Subcutaneous adipose tissue (tissue), 4 donors: ENCODE measurements around the gene CFAP77. TPM values are rescaled to one million over a fixed set of nuclear protein-coding genes. Genes with fewer than 3 reads are reported as not detected.

ENCODE experiments used
- CTCF ChIP-seq: fragments of 450-650 bp; IDR thresholded peaks from one replicate; pipeline ENCODE4 v1.5.1; 2016; ENCODE audit warnings: low read depth, mild to moderate bottlenecking, control low read depth, antibody characterized with exemption, moderate library complexity
- total RNA-seq, 4 donors: library from RNA; depleted of rRNA; stranded (reverse); fragments of >200 nt; gene quantifications; one replicate each; pipeline ENCODE4 v1.1.0, GENCODE V29; 2016

The CFAP77 gene
- not detected for total RNA-seq

DNA sequence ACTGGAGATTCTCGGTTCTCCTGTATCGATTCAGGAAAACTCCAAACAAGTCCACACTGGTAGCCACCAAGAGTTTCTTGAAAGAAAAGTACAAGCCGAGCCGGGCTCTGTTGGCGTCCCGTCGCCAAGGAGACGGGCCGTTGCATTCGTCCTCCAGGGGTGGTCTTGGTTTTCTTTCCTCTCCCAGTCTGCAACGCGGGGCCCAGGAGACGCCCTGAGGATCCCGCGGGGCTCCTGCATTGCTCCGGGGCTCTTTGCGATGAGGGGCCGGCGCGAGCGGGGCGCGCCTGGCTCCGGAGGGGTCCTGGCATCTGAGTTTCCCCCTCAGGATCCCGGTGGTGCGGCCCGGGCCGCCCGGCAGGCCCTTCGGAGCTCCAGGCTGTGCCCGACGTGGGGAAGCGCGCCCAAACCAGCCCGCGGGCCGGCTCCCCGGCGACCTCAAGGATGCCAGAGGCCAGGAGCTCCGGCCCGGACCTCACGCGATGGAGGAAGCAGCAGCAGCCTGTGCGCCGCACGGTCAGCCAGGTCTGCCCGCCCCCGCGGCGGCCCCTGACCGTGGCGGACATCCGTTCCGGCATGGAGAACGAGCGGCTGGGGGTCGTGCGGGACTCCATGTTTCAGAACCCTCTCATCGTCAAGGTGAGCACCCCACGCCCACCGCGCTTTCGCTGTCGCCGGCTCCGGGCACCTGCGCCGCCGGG, at the start of gene CFAP77:
Gene CFAP77 (plus strand): TSS at position 384 of the 701 bp plus-strand sequence. CDS start 61 bp downstream, at position 445.
- TF ChIP-seq CTCF, result no peak

GRCh38 chr9:132364068-132364467, 45.9 kb upstream of the CFAP77 start:
- TF ChIP-seq CTCF, result no peak

DNA sequence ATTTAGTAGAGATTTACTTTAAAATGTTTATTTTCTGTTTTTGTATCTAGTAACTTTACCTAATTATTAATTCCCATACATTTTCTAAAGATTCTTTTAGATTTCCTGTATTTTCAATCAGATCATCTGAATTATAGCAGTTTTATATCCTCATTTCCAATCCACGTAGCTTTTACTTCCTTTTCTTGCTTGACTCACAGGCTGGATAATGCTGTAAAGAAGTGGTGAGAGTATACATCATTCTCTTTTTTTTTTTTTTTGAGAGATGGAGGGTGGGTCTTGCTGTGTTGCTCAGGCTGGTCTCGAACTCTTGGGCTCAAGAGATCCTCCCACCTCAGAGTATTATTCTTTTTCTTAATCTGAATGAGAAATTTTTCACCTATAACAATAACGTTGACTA, 44.0 kb upstream of the CFAP77 start:
- no peak for TF ChIP-seq CTCF

DNA sequence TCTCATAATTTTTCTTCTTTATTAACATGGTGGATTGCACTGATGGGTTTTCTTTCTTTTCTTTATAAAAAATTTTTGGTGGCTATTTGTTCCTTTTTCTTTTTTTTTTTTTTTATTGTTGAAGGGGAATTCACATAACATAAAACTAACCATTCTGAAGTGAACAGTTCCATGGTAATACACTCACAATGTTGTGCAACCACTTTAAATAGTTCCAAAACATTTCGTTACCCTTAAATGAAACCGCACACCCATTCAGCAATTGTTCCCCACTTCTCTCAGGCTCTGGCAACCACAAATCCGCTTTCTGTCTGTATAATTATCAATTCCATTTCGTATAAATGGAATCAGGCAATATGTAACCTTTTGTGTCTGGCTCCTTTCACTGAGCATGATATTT, 43.5 kb upstream of the CFAP77 start:
- TF ChIP-seq CTCF, result no peak

GRCh38 chr9:132367613-132368313, 42.2 kb upstream of the CFAP77 start:
- no peak for TF ChIP-seq CTCF

DNA sequence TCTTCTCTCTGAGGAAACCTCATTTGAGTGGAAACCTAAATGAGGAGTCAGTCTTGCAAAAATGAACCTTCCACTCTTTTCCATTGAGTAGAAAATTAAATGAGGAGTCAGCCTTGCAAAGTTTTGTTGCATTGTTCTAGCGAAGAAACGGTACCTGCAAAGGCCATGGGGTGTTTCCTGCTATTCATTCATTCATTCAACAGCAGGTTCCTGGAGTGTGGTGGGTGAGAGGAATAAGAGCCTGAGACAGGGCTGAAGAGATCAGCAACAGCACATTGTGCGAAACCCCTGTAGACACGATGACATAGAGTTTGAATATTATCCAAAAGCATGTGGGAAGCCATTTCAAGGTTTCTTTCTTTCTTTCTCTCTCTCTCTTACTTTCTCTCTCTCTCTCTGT, 40.6 kb upstream of the CFAP77 start:
- TF ChIP-seq CTCF, result no peak

GRCh38 chr9:132370592-132370991, 39.4 kb upstream of the CFAP77 start:
- no peak for TF ChIP-seq CTCF
